Measurements from ENCODE around the gene SLC6A5.

- TF ChIP-seq POLR2AphosphoS5 (IDR thresholded peaks at IDR 0.05) (no peak), EP300 (IDR thresholded peaks at IDR 0.05) (no peak)
These were observed 21.6 kb downstream of the SLC6A5 start for GRCh38 chr11:20620988-20621387.
